B cell (primary cell): Measurements from ENCODE around the gene KSR1. TPM values are rescaled to one million over a fixed set of nuclear protein-coding genes. Genes with fewer than 3 reads are reported as not detected.
"Not testable (repeated sequence)": the region's sequence is repeated elsewhere in the genome, so short reads cannot be mapped to it uniquely, and the experiment has no call there.

Experiments used
- ATAC-seq: fragments of 200-7000 bp; cut with Tn5 transposase; one replicate; pipeline ENCODE4 v1.10.0; 2021; ENCODE audit warnings: low read depth, mild to moderate bottlenecking, moderate number of reproducible peaks, moderate library complexity
- CTCF ChIA-PET: fragments of 350-600 bp; sonication (Branson Sonifier 250); formaldehyde crosslinking; loops from one replicate; lab custom pipeline; 2021; ENCODE audit warnings: antibody characterized with exemption, inconsistent platforms; lab: Charles Lee
- POLR2A ChIA-PET: fragments of 350-600 bp; sonication (Branson Sonifier 250); formaldehyde crosslinking; loops from one replicate; lab custom pipeline; 2021; ENCODE audit warnings: antibody characterized with exemption; lab: Charles Lee
- DNase-seq: peaks from one replicate; pipeline ENCODE4 v3.0.0; 2013
- H2AFZ ChIP-seq: 2 replicates; pipeline ENCODE4 v1.6.1; 2012; ENCODE audit warnings: mild to moderate bottlenecking, low read depth, low read length; ENCODE audit not compliant: insufficient read depth, poor library complexity, severe bottlenecking
- H3K27ac ChIP-seq, 2 donors: 1 replicate in 1 of 2; 2 replicates in 1 of 2; pipeline ENCODE4 v1.5.1; 2012 to 2013; ENCODE audit warnings: low read length in 2 of 2, mild to moderate bottlenecking in 2 of 2, moderate library complexity in 1 of 2
- H3K27me3 ChIP-seq, 4 experiments: fragments of 200-600 bp in 1 of 4; sonication (generic) in 1 of 4; replicated peaks in 1 of 4; 1 replicate in 2 of 4; 2 replicates in 2 of 4; pipeline versions ENCODE4 v1.6.1 to v1.7.0; 2013 to 2016; ENCODE audit warnings: low read length in 3 of 4, mild to moderate bottlenecking in 2 of 4, mixed read lengths in 1 of 4, moderate library complexity in 1 of 4; ENCODE audit not compliant: insufficient read depth in 4 of 4, control insufficient read depth in 3 of 4; ENCODE audit errors: control extremely low read depth in 1 of 4
- H3K36me3 ChIP-seq, 2 experiments: replicated peaks in 1 of 2; 1 replicate in 1 of 2; 2 replicates in 1 of 2; pipeline versions ENCODE4 v1.6.1 to v1.7.1; 2013; ENCODE audit warnings: low read length in 1 of 2; ENCODE audit not compliant: insufficient read depth in 2 of 2, control insufficient read depth in 1 of 2; ENCODE audit errors: control extremely low read depth in 1 of 2, extremely low read depth in 1 of 2
- H3K4me1 ChIP-seq, 2 donors: fragments of 200-600 bp in 1 of 2; sonication (generic) in 1 of 2; 1 replicate in 1 of 2; 2 replicates in 1 of 2; pipeline versions ENCODE4 v1.5.1 to v1.6.1; 2013 to 2017; ENCODE audit warnings: low read length in 2 of 2; ENCODE audit not compliant: control insufficient read depth in 2 of 2, insufficient read depth in 2 of 2
- H3K4me2 ChIP-seq: replicated peaks from 2 replicates; pipeline ENCODE3; 2012; ENCODE audit warnings: mild to moderate bottlenecking, low read depth, low read length; ENCODE audit not compliant: poor library complexity, severe bottlenecking
- H3K4me3 ChIP-seq, 5 experiments: fragments of 200-600 bp in 1 of 5; sonication (generic) in 1 of 5; 1 replicate in 3 of 5; 2 replicates in 2 of 5; pipeline versions ENCODE4 v1.5.1 to v1.7.0; 2011 to 2016; ENCODE audit warnings: low read length in 4 of 5, mild to moderate bottlenecking in 4 of 5, low read depth in 2 of 5, control low read depth in 1 of 5, moderate library complexity in 1 of 5; ENCODE audit not compliant: insufficient read depth in 1 of 5; ENCODE audit errors: control extremely low read depth in 1 of 5, extremely low read depth in 1 of 5
- H3K79me2 ChIP-seq: fragments of 200-600 bp; sonication (generic); one replicate; pipeline ENCODE4 v1.6.0; 2016; ENCODE audit warnings: low read length; ENCODE audit not compliant: control insufficient read depth, insufficient read depth
- H3K9ac ChIP-seq: fragments of 200-600 bp; sonication (generic); 2 replicates; pipeline ENCODE4 v1.6.1; 2017; ENCODE audit warnings: mild to moderate bottlenecking, low read length, moderate library complexity
- H3K9me3 ChIP-seq, 3 donors: one replicate each; pipeline versions ENCODE4 v1.6.1 to v1.7.1; 2013; ENCODE audit warnings: low read length in 2 of 3; ENCODE audit not compliant: control insufficient read depth in 2 of 3, insufficient read depth in 1 of 3; ENCODE audit errors: control extremely low read depth in 1 of 3
- H4K20me1 ChIP-seq: 2 replicates; pipeline ENCODE4 v1.6.0; 2012; ENCODE audit warnings: mild to moderate bottlenecking, low read length; ENCODE audit not compliant: insufficient read depth, control insufficient read depth, poor library complexity, severe bottlenecking
- H3K27ac Mint-ChIP-seq: one replicate; pipeline ENCODE4 v1.8.0; 2021; ENCODE audit warnings: mixed read lengths
- H3K27me3 Mint-ChIP-seq: one replicate; pipeline ENCODE4 v1.8.0; 2021; ENCODE audit warnings: mixed read lengths
- H3K4me1 Mint-ChIP-seq: one replicate; pipeline ENCODE4 v1.8.0; 2021; ENCODE audit warnings: mixed read lengths
- H3K4me3 Mint-ChIP-seq: one replicate; pipeline ENCODE4 v1.8.0; 2021; ENCODE audit warnings: mixed read lengths
- H3K9me3 Mint-ChIP-seq: one replicate; pipeline ENCODE4 v1.8.0; 2022; ENCODE audit warnings: mixed read lengths; ENCODE audit not compliant: insufficient read depth
- EZH2 ChIP-seq: IDR thresholded peaks from 2 replicates; pipeline ENCODE4 v1.6.1; 2012; ENCODE audit warnings: borderline replicate concordance, low read depth, mild to moderate bottlenecking, moderate library complexity, low read length; ENCODE audit not compliant: insufficient read depth, poor library complexity, severe bottlenecking
- WGBS: methylation state at CpG from one replicate; pipeline ENCODE4 v1.1.5; 2013; ENCODE audit warnings: missing lambda C conversion rate; ENCODE audit not compliant: insufficient coverage; 5-methylcytosine and 5-hydroxymethylcytosine counted together
- intact Hi-C: fragments of 100-400 bp; cut with micrococcal nuclease; formaldehyde crosslinking; loops from one replicate; pipeline ENCODE4 v1.10.0; 2022
- polyA plus RNA-seq: library from polyadenylated mRNA; depleted of rRNA; stranded (reverse); fragments of >200 nt; gene quantifications from 2 replicates; pipeline ENCODE4 v1.2.3, GENCODE V29; 2012
- total RNA-seq, 2 donors: library from RNA; stranded (reverse); fragments of 120-200 nt in 1 of 2; gene quantifications; 1 replicate in 1 of 2; 2 replicates in 1 of 2; pipeline versions ENCODE4 v1.2.3 to v1.2.4, GENCODE V29; 2013 to 2022
- TF ChIP-seq, protein P1 (sequence below): fragments of 200-600 bp; IDR thresholded peaks from one replicate; pipeline ENCODE4 v1.8.0; 2022; ENCODE audit warnings: antibody characterized with exemption, mild to moderate bottlenecking

The KSR1 gene
- total and polyA plus RNA-seq, 2 donors (not counting 1 experiment from before 2014, with no cell fraction given): 27.5 to 85.6 TPM

DNA sequence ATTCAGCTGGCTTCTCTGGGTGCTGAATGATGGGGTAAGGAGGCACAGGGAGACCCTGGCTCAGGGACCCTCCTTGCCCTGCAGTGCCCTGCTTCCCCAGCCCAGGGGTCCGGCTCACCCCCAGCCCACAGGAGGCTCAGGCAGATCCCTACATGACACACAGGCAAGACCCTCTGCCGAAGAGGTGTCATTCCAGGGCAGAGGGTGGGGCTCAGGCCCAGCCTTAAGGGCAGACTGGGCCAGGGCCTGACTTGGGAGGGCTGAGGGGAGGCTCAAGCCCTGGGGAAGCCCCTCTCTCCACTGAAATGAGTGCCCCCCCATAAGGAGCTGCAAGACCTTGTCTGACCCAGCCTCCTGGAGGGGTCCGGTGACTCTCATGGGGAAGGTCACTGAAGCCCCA lies 30.3 kb upstream of the KSR1 start:
- ATAC-seq (no peak), DNase-seq (no peak)
- Histone ChIP-seq H2AFZ (no peak overlapping the region), H3K79me2 (no peaks in the 10 kb centered on the region), H3K27me3 (no peaks in the 10 kb centered on the region), H3K4me2 (no peak overlapping the region), H3K4me3 (no peak overlapping the region), H3K9me3 (peaks cover 0 to 4% (median 0%) of the 10 kb centered on the region in 3 donors), H3K27ac (no peak overlapping the region), H3K4me1 (no peaks in the 10 kb centered on the region), H3K36me3 (no peaks in the 10 kb centered on the region), H4K20me1 (no peaks in the 10 kb centered on the region), H3K9ac (no peak overlapping the region)
- peaks cover 2% of the 10 kb centered on the region for H3K9me3 Mint-ChIP-seq
- WGBS: no CpG with 5 or more reads among the region's 3 CpGs
- CTCF ChIA-PET: no interaction called here
- H3K4me3 Mint-ChIP-seq: no peak overlapping the region
- no peak overlapping the region for H3K27ac Mint-ChIP-seq
- H3K4me1 Mint-ChIP-seq: no peaks in the 10 kb centered on the region
- no peaks in the 10 kb centered on the region for H3K27me3 Mint-ChIP-seq
- intact Hi-C loops: no loop called here
- TF ChIP-seq, protein P1, sequence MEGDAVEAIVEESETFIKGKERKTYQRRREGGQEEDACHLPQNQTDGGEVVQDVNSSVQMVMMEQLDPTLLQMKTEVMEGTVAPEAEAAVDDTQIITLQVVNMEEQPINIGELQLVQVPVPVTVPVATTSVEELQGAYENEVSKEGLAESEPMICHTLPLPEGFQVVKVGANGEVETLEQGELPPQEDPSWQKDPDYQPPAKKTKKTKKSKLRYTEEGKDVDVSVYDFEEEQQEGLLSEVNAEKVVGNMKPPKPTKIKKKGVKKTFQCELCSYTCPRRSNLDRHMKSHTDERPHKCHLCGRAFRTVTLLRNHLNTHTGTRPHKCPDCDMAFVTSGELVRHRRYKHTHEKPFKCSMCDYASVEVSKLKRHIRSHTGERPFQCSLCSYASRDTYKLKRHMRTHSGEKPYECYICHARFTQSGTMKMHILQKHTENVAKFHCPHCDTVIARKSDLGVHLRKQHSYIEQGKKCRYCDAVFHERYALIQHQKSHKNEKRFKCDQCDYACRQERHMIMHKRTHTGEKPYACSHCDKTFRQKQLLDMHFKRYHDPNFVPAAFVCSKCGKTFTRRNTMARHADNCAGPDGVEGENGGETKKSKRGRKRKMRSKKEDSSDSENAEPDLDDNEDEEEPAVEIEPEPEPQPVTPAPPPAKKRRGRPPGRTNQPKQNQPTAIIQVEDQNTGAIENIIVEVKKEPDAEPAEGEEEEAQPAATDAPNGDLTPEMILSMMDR: no peak
- TF ChIP-seq EZH2: no peak
- POLR2A ChIA-PET: no interaction called here

DNA sequence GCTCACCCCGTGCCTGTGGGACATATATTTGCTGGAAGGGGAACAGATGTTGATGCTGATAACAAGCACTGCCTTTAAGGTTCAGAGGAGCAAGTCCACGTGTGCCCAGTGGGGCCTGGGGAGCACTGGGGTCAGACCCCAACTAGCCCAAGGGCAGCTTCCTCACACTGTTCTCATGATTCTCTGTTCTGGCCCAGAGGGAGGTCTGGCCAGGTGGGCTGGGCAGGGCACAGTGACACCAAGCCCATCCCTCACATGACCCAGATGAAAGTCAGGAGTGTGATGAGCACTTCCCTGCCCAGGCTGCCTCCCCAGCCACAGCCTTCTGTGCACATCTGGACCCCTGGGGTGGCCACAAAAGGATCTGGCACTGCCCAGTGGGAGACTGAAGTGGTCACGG lies 29.8 kb upstream of the KSR1 start:
- WGBS: 68% methylated on average over 2 of the region's 3 CpGs
- not testable (repeated sequence) for H3K79me2 ChIP-seq

DNA sequence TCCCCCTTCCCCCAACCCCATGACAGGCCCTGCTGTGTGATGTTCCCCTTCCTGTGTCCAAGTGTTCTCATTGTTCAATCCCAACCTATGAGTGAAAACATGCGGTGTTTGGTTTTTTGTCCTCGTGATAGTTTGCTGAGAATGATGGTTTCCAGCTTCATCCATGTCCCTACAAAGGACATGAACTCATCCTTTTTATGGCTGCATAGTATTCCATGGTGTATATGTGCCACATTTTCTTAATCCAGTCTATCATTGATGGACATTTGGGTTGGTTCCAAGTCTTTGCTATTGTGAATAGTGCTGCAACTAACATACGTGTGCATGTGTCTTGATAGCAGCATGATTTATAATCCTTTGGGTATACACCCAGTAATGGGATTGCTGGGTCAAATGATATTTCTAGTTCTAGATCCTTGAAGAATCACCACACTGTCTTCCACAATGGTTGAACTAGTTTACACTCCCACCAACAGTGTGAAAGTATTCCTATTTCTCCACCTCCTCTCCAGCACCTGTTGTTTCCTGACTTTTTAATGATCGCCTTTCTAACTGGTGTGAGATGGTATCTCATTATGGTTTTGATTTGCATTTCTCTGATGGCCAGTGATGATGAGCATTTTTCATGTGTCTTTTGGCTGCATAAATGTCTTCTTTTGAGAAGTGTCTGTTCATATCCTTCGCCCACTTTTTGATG lies 28.9 kb upstream of the KSR1 start:
- H3K27me3 ChIP-seq, H3K4me1 Mint-ChIP-seq, H3K36me3 ChIP-seq, H3K4me1 ChIP-seq, ATAC-seq, H3K79me2 ChIP-seq, H2AFZ ChIP-seq, H3K4me3 Mint-ChIP-seq, H3K4me2 ChIP-seq, H3K27ac Mint-ChIP-seq, POLR2A ChIA-PET, intact Hi-C loops, CTCF ChIA-PET, H3K9me3 Mint-ChIP-seq, H3K9ac ChIP-seq, H3K4me3 ChIP-seq, H3K9me3 ChIP-seq, H3K27ac ChIP-seq, DNase-seq, H4K20me1 ChIP-seq, H3K27me3 Mint-ChIP-seq: not testable (repeated sequence)
- WGBS: no CpG with 5 or more reads among the region's 5 CpGs

More for the DNA sequence above, 29.8 kb upstream of the KSR1 start:
- H3K27me3 Mint-ChIP-seq, H3K27me3 ChIP-seq, H3K27ac Mint-ChIP-seq, H3K4me1 Mint-ChIP-seq, H4K20me1 ChIP-seq, CTCF ChIA-PET, H3K9me3 Mint-ChIP-seq, H3K4me1 ChIP-seq, H2AFZ ChIP-seq, intact Hi-C loops, H3K4me3 ChIP-seq, H3K4me2 ChIP-seq, H3K36me3 ChIP-seq, ATAC-seq, DNase-seq, H3K27ac ChIP-seq, H3K4me3 Mint-ChIP-seq, H3K9ac ChIP-seq, H3K9me3 ChIP-seq, POLR2A ChIA-PET: not testable (repeated sequence)
